ENCODE data around the gene LRMDA.

LRMDA gene

GRCh38 chr10:75682649-75683557 lies 251.5 kb downstream of the LRMDA start:
- DNase-seq: no peak

GRCh38 chr10:75685187-75685586 lies 253.8 kb downstream of the LRMDA start:
- no peak for DNase-seq

- no peak for DNase-seq
These were observed 257.3 kb downstream of the LRMDA start for GRCh38 chr10:75688506-75689300.

- no peak for DNase-seq
These were observed 262.1 kb downstream of the LRMDA start for GRCh38 chr10:75693489-75693888.

GRCh38 chr10:75694269-75694668 lies 262.8 kb downstream of the LRMDA start:
- no peak for DNase-seq

GRCh38 chr10:75694790-75695189 lies 263.4 kb downstream of the LRMDA start:
- DNase-seq: no peak

- no peak for DNase-seq
These were observed 264.6 kb downstream of the LRMDA start for GRCh38 chr10:75695994-75696393.

GRCh38 chr10:75696536-75696935 lies 265.1 kb downstream of the LRMDA start:
- DNase-seq: no peak

GRCh38 chr10:75703191-75703854 lies 271.9 kb downstream of the LRMDA start:
- DNase-seq: no peak

- no peak for DNase-seq
These were observed 274.0 kb downstream of the LRMDA start for GRCh38 chr10:75705426-75705825.

GRCh38 chr10:75707080-75707840 lies 275.8 kb downstream of the LRMDA start:
- no peak for DNase-seq

- DNase-seq: no peak
These were observed 276.6 kb downstream of the LRMDA start for GRCh38 chr10:75708060-75708459.

GRCh38 chr10:75709245-75709644 lies 277.8 kb downstream of the LRMDA start:
- DNase-seq: no peak

- DNase-seq: no peak
These were observed 278.4 kb downstream of the LRMDA start for GRCh38 chr10:75709811-75710210.

GRCh38 chr10:75712242-75712880 lies 280.9 kb downstream of the LRMDA start:
- no peak for DNase-seq

- DNase-seq: no peak
These were observed 285.1 kb downstream of the LRMDA start for GRCh38 chr10:75716506-75716905.

GRCh38 chr10:75717126-75717916 lies 285.9 kb downstream of the LRMDA start:
- no peak for DNase-seq

GRCh38 chr10:75718991-75719390 lies 287.6 kb downstream of the LRMDA start:
- no peak for DNase-seq

- no peak for DNase-seq
These were observed 288.7 kb downstream of the LRMDA start for GRCh38 chr10:75720157-75720556.

GRCh38 chr10:75722020-75722419 lies 290.6 kb downstream of the LRMDA start:
- no peak for DNase-seq

GRCh38 chr10:75722609-75723008 lies 291.2 kb downstream of the LRMDA start:
- no peak for DNase-seq

Data from activated CD4-positive, CD25-positive, alpha-beta regulatory T cell treated with anti-CD3 and anti-CD28 coated beads, Interleukin-2, amount 50 U/mL, for 72 hours (primary cell).